Activated CD8-positive, alpha-beta memory T cell treated with anti-CD3 and anti-CD28 coated beads for 4 hours (primary cell): ENCODE results near the gene VPS37B.
A peak's percentile ranks its signal among the peaks of the same experiment; 100 is the strongest.

Source experiments
- DNase-seq, 2 donors: peaks; one replicate each; pipeline ENCODE4 v3.0.0-alpha.2; 2020; ENCODE audit warnings: low read depth in 2 of 2

Gene VPS37B

GRCh38 chr12:122866379-122866778 lies 29.5 kb downstream of the VPS37B start:
- DNase-seq, result no peak

DNA sequence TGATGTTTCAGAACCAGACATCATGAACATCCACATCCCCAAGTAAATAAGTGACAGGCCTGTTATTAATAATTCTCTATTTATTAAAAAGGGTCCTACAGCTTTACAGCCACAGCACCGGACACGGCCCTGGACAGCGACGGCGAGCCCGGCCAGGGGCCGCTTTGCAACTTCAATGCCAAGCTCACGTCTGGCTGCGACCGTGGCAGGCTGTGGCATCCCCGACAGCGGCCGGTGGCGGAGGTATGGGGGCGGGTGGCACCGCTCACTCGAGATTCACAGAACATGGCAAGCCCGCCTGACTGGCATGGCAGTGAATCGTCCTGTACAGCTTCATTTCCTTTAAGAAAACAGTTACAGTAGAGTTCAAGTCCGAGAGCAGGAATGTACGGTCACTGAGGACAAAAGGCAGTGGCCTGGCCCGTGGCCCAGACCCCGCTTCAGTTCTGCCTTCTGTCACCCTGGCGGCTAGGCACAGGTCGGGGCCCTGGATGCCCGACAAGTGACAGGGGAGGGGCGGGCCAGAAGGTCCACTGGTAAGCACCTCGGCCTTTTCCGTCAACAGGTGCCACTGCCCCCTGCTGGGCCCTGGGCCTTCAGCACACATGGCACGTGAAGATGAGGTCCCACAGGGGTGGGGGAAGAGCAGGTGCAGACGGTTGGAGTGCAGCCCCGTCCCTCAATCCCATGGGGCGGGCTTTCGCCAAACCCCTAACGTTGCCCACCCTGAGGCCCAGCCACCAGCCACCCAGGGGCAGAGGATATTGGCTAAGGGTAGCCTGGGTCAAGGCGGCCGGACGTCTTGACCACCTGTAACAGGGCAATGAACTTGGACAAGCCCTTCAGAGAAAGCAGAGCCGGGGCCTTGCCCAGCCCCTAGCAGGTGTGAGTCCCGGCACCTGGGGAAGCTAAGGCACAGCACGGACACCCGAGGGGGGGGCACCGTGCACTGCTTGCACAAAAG lies 30.4 kb downstream of the VPS37B start:
- no peak for DNase-seq

DNA sequence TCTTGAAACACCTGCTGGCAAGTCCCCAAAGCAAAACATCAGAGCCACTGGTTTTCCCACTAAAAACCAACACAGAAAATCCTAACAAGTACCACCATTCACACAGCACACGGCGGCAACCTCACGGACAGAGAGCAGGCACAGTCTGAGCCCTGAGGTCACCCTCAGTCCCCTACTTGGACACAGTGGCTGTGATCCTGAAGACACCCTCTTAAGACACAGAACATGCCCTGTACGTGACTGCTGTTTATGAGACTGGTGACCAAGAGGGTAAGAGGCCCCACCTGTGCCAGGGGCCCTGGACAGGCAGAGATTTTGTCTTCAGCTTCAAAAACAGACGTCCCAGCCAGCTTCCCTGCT lies 31.1 kb downstream of the VPS37B start:
- DNase-seq, result no peak

- DNase-seq, result no peak
These were observed 32.8 kb downstream of the VPS37B start for GRCh38 chr12:122862872-122863701.

DNA sequence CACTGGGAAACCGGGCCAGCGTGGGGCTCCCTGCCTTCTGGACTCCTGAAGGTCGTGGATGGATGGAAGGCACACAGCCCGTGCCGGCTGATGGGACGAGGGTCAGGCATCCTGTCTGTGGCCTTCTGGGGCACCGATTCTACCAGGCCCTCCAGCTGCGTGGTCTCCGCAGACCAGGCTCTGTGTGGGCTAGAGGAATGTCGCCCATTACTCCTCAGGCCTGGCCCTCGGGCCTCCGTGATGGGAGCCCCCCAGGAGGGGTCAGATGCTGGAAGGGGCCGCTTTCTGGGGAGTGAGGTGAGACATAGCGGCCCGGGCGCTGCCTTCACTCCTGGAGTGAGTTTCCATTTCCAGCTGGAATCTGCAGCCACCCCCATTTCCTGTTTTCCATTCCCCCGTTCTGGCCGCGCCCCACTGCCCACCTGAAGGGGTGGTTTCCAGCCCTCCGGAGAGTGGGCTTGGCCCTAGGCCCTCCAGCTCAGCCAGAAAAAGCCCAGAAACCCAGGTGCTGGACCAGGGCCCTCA lies 33.8 kb downstream of the VPS37B start:
- DNase-seq, result no peak

DNA sequence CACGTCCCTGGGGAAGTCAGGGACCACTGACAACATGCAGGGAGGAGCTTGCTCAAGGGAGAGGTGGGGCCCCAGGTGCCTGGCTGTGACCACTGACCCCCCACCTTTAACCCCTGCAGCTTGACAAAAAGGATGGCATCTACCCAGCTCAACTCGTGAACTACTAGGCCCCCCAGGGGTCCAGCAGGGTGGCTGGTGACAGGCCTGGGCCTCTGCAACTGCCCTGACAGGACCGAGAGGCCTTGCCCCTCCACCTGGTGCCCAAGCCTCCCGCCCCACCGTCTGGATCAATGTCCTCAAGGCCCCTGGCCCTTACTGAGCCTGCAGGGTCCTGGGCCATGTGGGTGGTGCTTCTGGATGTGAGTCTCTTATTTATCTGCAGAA lies 34.3 kb downstream of the VPS37B start:
- no peak for DNase-seq

GRCh38 chr12:122860854-122861586 lies 34.9 kb downstream of the VPS37B start:
- DNase-seq, result no peak

DNA sequence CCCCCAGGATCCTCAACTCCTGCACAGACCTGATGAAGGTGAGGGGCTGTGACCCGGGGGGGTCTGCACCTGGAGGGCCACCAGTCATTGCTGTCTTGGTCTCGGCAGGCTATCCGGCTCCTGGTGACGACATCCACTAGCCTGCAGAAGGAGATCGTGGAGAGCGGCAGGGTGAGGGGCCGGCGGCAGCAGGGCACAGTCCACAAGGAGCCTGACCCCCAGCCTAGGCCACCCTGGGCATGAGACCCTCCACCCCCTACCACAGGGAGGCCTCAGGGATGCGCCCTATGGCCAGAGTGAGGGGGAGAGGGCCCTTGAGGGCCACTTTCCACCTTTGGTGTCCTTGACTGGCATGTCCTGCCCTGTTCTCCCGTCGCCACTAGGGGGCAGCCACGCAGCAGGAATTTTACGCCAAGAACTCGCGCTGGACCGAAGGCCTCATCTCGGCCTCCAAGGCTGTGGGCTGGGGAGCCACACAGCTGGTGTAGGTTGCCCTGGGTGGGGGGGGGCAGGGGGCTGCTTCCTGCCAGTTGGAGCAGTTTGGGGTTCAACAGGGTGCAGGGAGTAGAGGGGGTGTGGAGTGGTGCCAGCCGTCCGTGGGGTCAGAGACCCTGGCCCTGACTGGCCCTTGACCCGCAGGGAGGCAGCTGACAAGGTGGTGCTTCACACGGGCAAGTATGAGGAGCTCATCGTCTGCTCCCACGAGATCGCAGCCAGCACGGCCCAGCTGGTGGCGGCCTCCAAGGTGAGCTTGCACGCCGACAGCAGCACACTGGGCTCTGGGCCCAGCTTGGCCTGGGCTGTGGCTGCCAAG lies 35.7 kb downstream of the VPS37B start:
- DNase-seq, result peak; percentile 59 to 69

- no peak for DNase-seq
These were observed 36.5 kb downstream of the VPS37B start for GRCh38 chr12:122859303-122860039.

DNA sequence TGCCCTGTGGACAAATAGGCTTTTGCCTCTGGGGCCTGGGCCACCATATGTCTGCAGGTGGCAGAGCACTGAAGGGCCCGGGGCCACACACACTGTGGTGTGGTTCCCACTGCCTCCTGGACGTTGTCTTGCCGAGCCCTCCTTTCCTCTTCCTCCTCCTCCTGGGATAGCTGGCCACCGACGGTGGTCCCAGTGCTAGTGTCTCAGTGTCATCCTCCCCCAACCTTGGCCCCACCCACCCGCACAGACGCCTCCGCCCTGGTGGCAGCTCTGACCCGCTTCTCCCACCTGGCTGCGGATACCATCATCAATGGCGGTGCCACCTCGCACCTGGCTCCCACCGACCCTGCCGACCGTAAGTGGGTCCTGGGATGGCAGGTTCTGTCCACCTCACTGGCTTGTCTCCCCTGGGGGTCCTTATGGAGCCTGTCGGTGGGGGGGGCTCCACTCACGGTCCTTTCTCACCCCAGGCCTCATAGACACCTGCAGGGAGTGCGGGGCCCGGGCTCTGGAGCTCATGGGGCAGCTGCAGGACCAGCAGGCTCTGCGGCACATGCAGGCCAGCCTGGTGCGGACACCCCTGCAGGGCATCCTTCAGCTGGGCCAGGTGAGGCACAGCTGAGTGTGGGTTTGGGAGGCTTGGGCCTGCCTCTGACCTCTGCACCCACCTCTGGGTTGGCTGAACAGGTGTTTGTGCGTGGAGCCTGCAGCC lies 37.2 kb downstream of the VPS37B start:
- DNase-seq, result no peak

DNA sequence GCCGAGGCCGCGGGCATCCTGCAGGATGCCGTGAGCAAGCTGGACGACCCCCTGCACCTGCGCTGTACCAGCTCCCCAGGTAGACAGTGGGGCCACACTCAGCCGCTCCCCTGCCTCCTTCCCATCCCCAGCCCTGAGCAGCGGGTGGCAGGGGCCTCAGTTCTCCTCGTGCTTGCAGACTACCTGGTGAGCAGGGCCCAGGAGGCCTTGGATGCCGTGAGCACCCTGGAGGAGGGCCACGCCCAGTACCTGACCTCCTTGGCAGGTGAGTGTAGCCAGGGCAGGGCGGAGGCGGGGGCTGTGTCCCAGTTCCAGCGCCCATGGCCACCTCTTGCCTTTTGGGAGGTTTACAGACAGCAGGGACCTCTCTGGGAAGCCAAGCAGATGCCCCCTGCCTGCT lies 37.8 kb downstream of the VPS37B start:
- no peak for DNase-seq

- no peak for DNase-seq
These were observed 38.8 kb downstream of the VPS37B start for GRCh38 chr12:122856999-122857671.

DNA sequence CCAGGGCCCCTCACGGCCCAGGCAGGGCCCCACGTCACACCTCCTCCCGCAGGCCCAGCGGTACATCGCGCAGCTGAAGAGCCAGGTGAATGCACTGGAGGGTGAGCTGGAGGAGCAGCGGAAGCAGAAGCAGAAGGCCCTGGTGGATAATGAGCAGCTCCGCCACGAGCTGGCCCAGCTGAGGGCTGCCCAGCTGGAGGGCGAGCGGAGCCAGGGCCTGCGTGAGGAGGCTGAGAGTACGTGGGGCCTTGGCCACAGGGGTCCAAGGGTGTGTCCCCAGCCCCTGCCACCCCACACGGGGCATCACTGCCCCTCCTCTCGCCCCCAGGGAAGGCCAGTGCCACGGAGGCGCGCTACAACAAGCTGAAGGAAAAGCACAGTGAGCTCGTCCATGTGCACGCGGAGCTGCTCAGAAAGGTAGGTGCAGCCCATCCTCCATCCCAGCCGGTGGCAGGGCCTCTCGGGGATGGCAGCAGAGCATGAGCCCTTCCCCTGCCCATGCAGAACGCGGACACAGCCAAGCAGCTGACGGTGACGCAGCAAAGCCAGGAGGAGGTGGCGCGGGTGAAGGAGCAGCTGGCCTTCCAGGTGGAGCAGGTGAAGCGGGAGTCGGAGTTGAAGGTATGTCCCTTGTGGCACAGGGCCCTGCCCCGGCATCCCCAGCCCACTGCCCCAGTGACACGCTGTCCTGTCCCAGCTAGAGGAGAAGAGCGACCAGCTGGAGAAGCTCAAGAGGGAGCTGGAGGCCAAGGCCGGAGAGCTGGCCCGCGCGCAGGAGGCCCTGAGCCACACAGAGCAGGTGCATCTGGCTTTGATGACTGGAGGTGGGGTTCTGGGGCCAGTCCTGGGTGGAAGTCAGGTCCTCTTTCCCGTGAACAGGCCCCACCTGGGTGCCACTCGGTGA lies 39.7 kb downstream of the VPS37B start:
- no peak for DNase-seq

- DNase-seq, result no peak
These were observed 40.7 kb downstream of the VPS37B start for GRCh38 chr12:122855071-122855829.

DNA sequence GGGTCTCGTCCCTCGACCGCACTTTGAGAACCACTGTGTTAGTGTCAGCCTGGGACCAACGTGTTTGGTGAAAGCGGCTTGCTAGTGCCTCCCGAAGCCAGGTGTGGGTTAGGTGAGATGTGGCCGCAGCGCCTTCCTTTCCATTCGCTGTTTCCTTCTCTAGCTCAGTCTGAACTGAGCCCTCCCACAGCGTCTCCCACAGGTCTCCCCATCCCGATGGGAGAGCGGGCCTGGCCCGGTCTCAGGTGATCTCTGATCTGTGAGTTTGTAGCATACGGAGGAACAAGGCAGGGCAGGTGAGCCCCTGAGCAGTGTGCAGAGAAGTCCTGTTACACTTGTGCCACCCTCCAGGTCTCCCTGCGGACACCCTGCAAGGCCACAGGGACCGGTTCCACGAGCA lies 41.4 kb downstream of the VPS37B start:
- DNase-seq, result no peak

GRCh38 chr12:122853582-122854245 lies 42.2 kb downstream of the VPS37B start:
- no peak for DNase-seq
